Measurements from ENCODE around the gene SMIM38.
A peak's percentile ranks its signal among the peaks of the same experiment; 100 is the strongest.
"Not testable (repeated sequence)": the region's sequence is repeated elsewhere in the genome, so short reads cannot be mapped to it uniquely, and the experiment has no call there.

SMIM38 gene

GRCh38 chr11:69137151-69137844 is 18.4 kb upstream of the SMIM38 start:
- no peak for DNase-seq

GRCh38 chr11:69138265-69138664 is 17.5 kb upstream of the SMIM38 start:
- DNase-seq = no peak

- not testable (repeated sequence) for DNase-seq
These were observed 15.6 kb upstream of the SMIM38 start for GRCh38 chr11:69140161-69140560.

- no peak for DNase-seq
These were observed 15.1 kb upstream of the SMIM38 start for GRCh38 chr11:69140635-69141034.

- no peak for DNase-seq
These were observed 14.0 kb upstream of the SMIM38 start for GRCh38 chr11:69141742-69142141.

- no peak for DNase-seq
These were observed 12.8 kb upstream of the SMIM38 start for GRCh38 chr11:69142895-69143294.

GRCh38 chr11:69144316-69145049 is 11.3 kb upstream of the SMIM38 start:
- DNase-seq = no peak

GRCh38 chr11:69145050-69145380 is 10.7 kb upstream of the SMIM38 start:
- DNase-seq = no peak

GRCh38 chr11:69148377-69148762 is 7.4 kb upstream of the SMIM38 start:
- DNase-seq = no peak

GRCh38 chr11:69148806-69149205 is 6.9 kb upstream of the SMIM38 start:
- no peak for DNase-seq

GRCh38 chr11:69149338-69150045 is 6.2 kb upstream of the SMIM38 start:
- not testable (repeated sequence) for DNase-seq

GRCh38 chr11:69150175-69150574 is 5.6 kb upstream of the SMIM38 start:
- no peak for DNase-seq

- no peak for DNase-seq
These were observed 3.9 kb upstream of the SMIM38 start for GRCh38 chr11:69151836-69152235.

GRCh38 chr11:69152733-69153421 is 2.9 kb upstream of the SMIM38 start:
- no peak for DNase-seq

GRCh38 chr11:69153661-69154060 is 2.1 kb upstream of the SMIM38 start:
- DNase-seq = no peak

- no peak for DNase-seq
These were observed 1.4 kb upstream of the SMIM38 start for GRCh38 chr11:69154211-69154913.

- DNase-seq = no peak
These were observed 815 bp upstream of the SMIM38 start for GRCh38 chr11:69154938-69155301.

GRCh38 chr11:69156235-69156639 is 502 bp downstream of the SMIM38 start:
- DNase-seq = no peak

- DNase-seq = peak in 3 of 58 donors; percentile 35 to 53 (median 46)
These were observed 979 bp downstream of the SMIM38 start for GRCh38 chr11:69156673-69157155.

- DNase-seq = peak in 56 of 58 donors; percentile 31 to 97 (median 79)
These were observed 1.6 kb downstream of the SMIM38 start for GRCh38 chr11:69157156-69157821.
